ENCODE measurements around the gene POLR2L.

Gene POLR2L

DNA sequence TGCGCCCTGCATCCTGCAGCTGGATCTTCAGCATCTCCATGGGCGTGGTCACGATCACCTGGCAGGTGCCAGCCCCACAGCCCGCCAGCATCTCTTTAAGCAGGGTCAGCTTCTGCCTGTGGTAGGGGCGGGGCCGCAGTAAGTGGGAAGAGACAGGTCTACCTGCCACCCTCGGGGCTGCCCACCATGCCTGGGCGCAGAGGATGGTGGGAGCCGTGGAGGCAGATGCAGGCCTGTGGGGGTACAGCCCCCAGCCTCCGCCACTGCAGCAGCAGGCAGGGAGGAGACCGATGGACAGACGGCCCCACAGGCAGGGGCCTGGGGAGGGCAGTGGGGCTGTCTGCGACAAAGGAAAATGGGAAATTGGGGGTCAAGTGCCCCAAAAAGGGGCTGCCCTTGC is 49.5 kb downstream of the POLR2L start:
- no peak for TF ChIP-seq CTCF (IDR thresholded peaks at IDR 0.05; ENCODE audit: insufficient read depth, low read length, poor library complexity, severe bottlenecking)
- TF ChIP-seq EZH2phosphoT487 (conservative IDR thresholded peaks at IDR 0.05; ENCODE audit: low read length) = no peak
- H3K9me2 ChIP-seq (replicated peaks; ENCODE audit: insufficient read depth, low read length) = no peaks in the 10 kb centered on the region
- H3K9ac ChIP-seq (ENCODE audit: low read length) = no peak overlapping the region
- H3K9me3 ChIP-seq (ENCODE audit: insufficient read depth, low read length) = no peaks in the 10 kb centered on the region
- no peak overlapping the region for H3K4me2 ChIP-seq (ENCODE audit: low read depth, low read length, poor library complexity, severe bottlenecking)
- peaks cover 2% of the 10 kb centered on the region; the same call in 1 of the 2 replicates for H4K20me1 ChIP-seq (ENCODE audit: low read depth, low read length)
- peaks cover 8% of the 10 kb centered on the region; the same call in 1 of the 2 replicates for H3F3A ChIP-seq (ENCODE audit: insufficient read depth)
- no peak overlapping the region for H2AFZ ChIP-seq (ENCODE audit: low read depth, low read length, severe bottlenecking)
- no peak overlapping the region for H3K27ac ChIP-seq (ENCODE audit: low read depth, low read length)
- no peaks in the 10 kb centered on the region for H3K27me3 ChIP-seq (ENCODE audit: low read length)
- no peak overlapping the region for H3K4me3 ChIP-seq (ENCODE audit: insufficient read depth, low read length, poor library complexity, severe bottlenecking)
- no peaks in the 10 kb centered on the region for H3K36me3 ChIP-seq (ENCODE audit: low read length)
- peaks cover 15% of the 10 kb centered on the region; the same call in 1 of the 2 replicates for H3K79me2 ChIP-seq (ENCODE audit: insufficient read depth, low read length)

DNA sequence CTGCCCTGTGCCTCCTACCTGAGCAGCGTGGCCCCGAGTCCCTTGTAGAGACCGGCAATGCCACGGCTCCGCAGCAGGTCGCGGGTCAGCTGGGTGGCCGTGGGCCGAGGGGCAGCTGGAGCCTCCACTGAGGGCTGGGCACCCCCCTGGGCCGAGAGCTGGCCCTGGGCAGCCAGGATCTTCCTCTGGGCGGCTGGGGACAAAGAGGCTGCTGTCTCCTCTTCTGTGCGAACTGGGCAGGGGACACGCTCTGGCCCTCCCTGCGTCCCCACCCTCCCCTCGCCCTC is 49.9 kb downstream of the POLR2L start:
- no peak overlapping the region for H3K9ac ChIP-seq (ENCODE audit: low read length)
- no peak overlapping the region for H3K4me3 ChIP-seq (ENCODE audit: insufficient read depth, low read length, poor library complexity, severe bottlenecking)
- no peaks in the 10 kb centered on the region for H3K9me2 ChIP-seq (replicated peaks; ENCODE audit: insufficient read depth, low read length)
- H3K9me3 ChIP-seq (ENCODE audit: insufficient read depth, low read length) = no peaks in the 10 kb centered on the region
- TF ChIP-seq CTCF (IDR thresholded peaks at IDR 0.05; ENCODE audit: insufficient read depth, low read length, poor library complexity, severe bottlenecking) (no peak), EZH2phosphoT487 (conservative IDR thresholded peaks at IDR 0.05; ENCODE audit: low read length) (no peak)
- H3K36me3 ChIP-seq (ENCODE audit: low read length) = no peaks in the 10 kb centered on the region
- H3K79me2 ChIP-seq (ENCODE audit: insufficient read depth, low read length) = peaks cover 15% of the 10 kb centered on the region; the same call in 1 of the 2 replicates
- H3K27ac ChIP-seq (ENCODE audit: low read depth, low read length) = no peak overlapping the region
- peaks cover 8% of the 10 kb centered on the region; the same call in 1 of the 2 replicates for H3F3A ChIP-seq (ENCODE audit: insufficient read depth)
- no peak overlapping the region for H2AFZ ChIP-seq (ENCODE audit: low read depth, low read length, severe bottlenecking)
- no peaks in the 10 kb centered on the region for H3K27me3 ChIP-seq (ENCODE audit: low read length)
- peaks cover 2% of the 10 kb centered on the region; the same call in 1 of the 2 replicates for H4K20me1 ChIP-seq (ENCODE audit: low read depth, low read length)
- no peak overlapping the region for H3K4me2 ChIP-seq (ENCODE audit: low read depth, low read length, poor library complexity, severe bottlenecking)

DNA sequence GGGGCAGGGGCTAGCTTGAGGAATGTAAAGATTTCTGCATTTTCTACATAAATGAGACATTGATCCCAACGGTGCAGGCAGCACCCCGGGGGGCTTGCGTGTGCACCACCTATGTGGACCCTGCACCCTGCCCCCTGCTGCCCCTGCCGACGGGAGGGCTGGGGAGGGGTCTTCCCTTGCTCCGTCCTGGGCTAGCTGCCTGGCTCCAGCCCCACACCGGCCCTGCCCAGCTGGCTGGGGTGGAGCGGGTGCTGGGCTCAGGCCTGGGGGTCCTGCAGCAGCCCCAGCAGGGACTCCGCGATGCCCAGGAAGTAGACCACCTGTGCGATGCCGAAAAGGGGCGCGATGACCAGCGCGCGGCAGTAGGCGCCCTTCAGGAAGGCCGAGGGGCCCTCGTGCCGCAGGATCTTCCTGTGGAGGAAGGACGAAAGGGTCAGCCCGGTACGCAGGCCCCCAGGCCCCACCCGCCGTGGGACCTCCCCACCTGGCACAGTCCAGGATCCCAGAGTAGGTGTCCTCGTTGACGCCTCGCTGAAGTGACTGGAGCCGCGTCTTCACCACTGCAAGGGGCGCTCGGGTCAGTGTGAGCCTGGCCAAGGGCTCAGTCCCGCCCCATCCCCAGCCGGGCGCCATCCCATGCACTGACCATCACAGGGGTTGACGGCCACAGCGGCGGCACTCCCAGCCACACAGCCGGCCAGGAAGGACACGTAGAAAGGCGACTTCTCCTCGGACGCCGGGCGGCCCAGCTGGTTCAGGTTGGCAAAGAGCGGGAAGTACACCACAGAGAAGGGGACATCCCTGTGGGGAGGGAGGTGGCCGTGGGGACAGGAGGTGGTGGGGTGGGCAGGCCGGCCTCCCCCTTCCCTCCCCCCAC is 50.4 kb downstream of the POLR2L start:
- peaks cover 6% of the 10 kb centered on the region; the same call in 1 of the 2 replicates for H3F3A ChIP-seq (ENCODE audit: insufficient read depth)
- no peak overlapping the region for H3K9ac ChIP-seq (ENCODE audit: low read length)
- TF ChIP-seq EZH2phosphoT487 (conservative IDR thresholded peaks at IDR 0.05; ENCODE audit: low read length) = no peak
- no peak for TF ChIP-seq CTCF (IDR thresholded peaks at IDR 0.05; ENCODE audit: insufficient read depth, low read length, poor library complexity, severe bottlenecking)
- H3K9me3 ChIP-seq (ENCODE audit: insufficient read depth, low read length) = no peaks in the 10 kb centered on the region
- no peak overlapping the region for H3K27ac ChIP-seq (ENCODE audit: low read depth, low read length)
- H3K4me2 ChIP-seq (ENCODE audit: low read depth, low read length, poor library complexity, severe bottlenecking) = no peak overlapping the region
- H4K20me1 ChIP-seq (ENCODE audit: low read depth, low read length) = peaks cover 2% of the 10 kb centered on the region; the same call in 1 of the 2 replicates
- no peaks in the 10 kb centered on the region for H3K27me3 ChIP-seq (ENCODE audit: low read length)
- no peak overlapping the region for H3K4me3 ChIP-seq (ENCODE audit: insufficient read depth, low read length, poor library complexity, severe bottlenecking)
- H2AFZ ChIP-seq (ENCODE audit: low read depth, low read length, severe bottlenecking) = no peak overlapping the region
- peaks cover 14% of the 10 kb centered on the region; the same call in 1 of the 2 replicates for H3K79me2 ChIP-seq (ENCODE audit: insufficient read depth, low read length)
- no peaks in the 10 kb centered on the region for H3K36me3 ChIP-seq (ENCODE audit: low read length)
- H3K9me2 ChIP-seq (replicated peaks; ENCODE audit: insufficient read depth, low read length) = no peaks in the 10 kb centered on the region
